GM19193 (cell line): ENCODE data around the gene ENAM.

Experiments used
- POLR2A ChIP-seq: IDR thresholded peaks from 4 replicates; pipeline ENCODE4 v1.6.1; 2011; ENCODE audit not compliant: insufficient read depth, insufficient read length; ENCODE audit errors: extremely low read depth

ENAM gene

GRCh38 chr4:70657326-70657725 is 28.8 kb downstream of the ENAM start:
- no peak for TF ChIP-seq POLR2A

- TF ChIP-seq POLR2A = no peak
Observed at GRCh38 chr4:70658418-70658817, 29.9 kb downstream of the ENAM start.

GRCh38 chr4:70660106-70660505 is 31.6 kb downstream of the ENAM start:
- TF ChIP-seq POLR2A = no peak

- no peak for TF ChIP-seq POLR2A
Observed at GRCh38 chr4:70666369-70666768, 37.8 kb downstream of the ENAM start, which contains the start of gene JCHAIN. JCHAIN (minus strand) TSS chr4:70666508; CDS start chr4:70666490, 18 bp downstream.

- no peak for TF ChIP-seq POLR2A
Observed at GRCh38 chr4:70667740-70668535, 39.4 kb downstream of the ENAM start.

GRCh38 chr4:70670332-70671014 is 41.9 kb downstream of the ENAM start:
- no peak for TF ChIP-seq POLR2A

- TF ChIP-seq POLR2A = no peak
Observed at GRCh38 chr4:70671091-70671490, 42.5 kb downstream of the ENAM start.

- no peak for TF ChIP-seq POLR2A
Observed at GRCh38 chr4:70674191-70674590, 45.6 kb downstream of the ENAM start.

GRCh38 chr4:70674731-70675130 is 46.2 kb downstream of the ENAM start:
- TF ChIP-seq POLR2A = no peak

GRCh38 chr4:70676554-70677090 is 48.1 kb downstream of the ENAM start:
- no peak for TF ChIP-seq POLR2A

GRCh38 chr4:70678383-70678999 is 49.9 kb downstream of the ENAM start:
- no peak for TF ChIP-seq POLR2A

- no peak for TF ChIP-seq POLR2A
Observed at GRCh38 chr4:70680934-70681333, 52.4 kb downstream of the ENAM start.

GRCh38 chr4:70681704-70682103 is 53.2 kb downstream of the ENAM start:
- no peak for TF ChIP-seq POLR2A

GRCh38 chr4:70687392-70687791 is 58.8 kb downstream of the ENAM start:
- no peak for TF ChIP-seq POLR2A
